Astrocyte (in vitro differentiated cells and primary cell): Measurements from ENCODE around the gene ENTHD1. TPM values are rescaled to one million over a fixed set of nuclear protein-coding genes. Genes with fewer than 3 reads are reported as not detected.

Experiments
- DNase-seq: peaks from one replicate; pipeline ENCODE4 v3.0.0-alpha.2; 2010; ENCODE audit warnings: low read depth
- FAIRE-seq: peaks from 2 replicates; lab custom pipeline; 2011; peaks lifted over from hg19 to GRCh38; lab: Jason Lieb, UNC
- H2AFZ ChIP-seq: 2 replicates; pipeline ENCODE4 v1.6.0; 2012; ENCODE audit warnings: low read depth, low read length, inconsistent platforms
- H3K27ac ChIP-seq: 2 replicates; pipeline ENCODE4 v1.5.1; 2011; ENCODE audit warnings: low read depth, low read length, inconsistent platforms
- H3K27me3 ChIP-seq: 2 replicates; pipeline ENCODE4 v1.6.0; 2011; ENCODE audit warnings: low read length, inconsistent platforms; ENCODE audit not compliant: insufficient read depth
- H3K36me3 ChIP-seq: 2 replicates; pipeline ENCODE4 v1.5.1; 2011; ENCODE audit warnings: low read length, inconsistent platforms; ENCODE audit not compliant: insufficient read depth
- H3K4me1 ChIP-seq: 2 replicates; pipeline ENCODE4 v1.5.1; 2011; ENCODE audit warnings: low read length, inconsistent platforms; ENCODE audit not compliant: insufficient read depth
- H3K4me2 ChIP-seq: 2 replicates; pipeline ENCODE4 v1.6.0; 2012; ENCODE audit warnings: low read length, inconsistent platforms
- H3K4me3 ChIP-seq: 2 replicates; pipeline ENCODE4 v1.5.1; 2011; ENCODE audit warnings: low read depth, mild to moderate bottlenecking, low read length, inconsistent platforms; ENCODE audit not compliant: insufficient read depth
- H3K79me2 ChIP-seq: 2 replicates; pipeline ENCODE4 v1.6.0; 2012; ENCODE audit warnings: mild to moderate bottlenecking, low read length, inconsistent platforms; ENCODE audit not compliant: insufficient read depth
- H3K9ac ChIP-seq: 2 replicates; pipeline ENCODE4 v1.6.0; 2012; ENCODE audit warnings: mild to moderate bottlenecking, low read length, inconsistent platforms
- H3K9me3 ChIP-seq: 2 replicates; pipeline ENCODE4 v1.5.1; 2012; ENCODE audit warnings: low read depth, mild to moderate bottlenecking, low read length, inconsistent platforms; ENCODE audit not compliant: insufficient read depth
- H4K20me1 ChIP-seq: 2 replicates; pipeline ENCODE4 v1.6.0; 2012; ENCODE audit warnings: low read length, inconsistent platforms; ENCODE audit not compliant: insufficient read depth
- H3K27ac Mint-ChIP-seq: one replicate; pipeline ENCODE4 v1.8.0; 2021; ENCODE audit warnings: mild to moderate bottlenecking, mixed read lengths; ENCODE audit not compliant: unreplicated experiment
- H3K27me3 Mint-ChIP-seq: one replicate; pipeline ENCODE4 v1.8.0; 2021; ENCODE audit warnings: low read depth, mixed read lengths; ENCODE audit not compliant: unreplicated experiment
- H3K36me3 Mint-ChIP-seq: one replicate; pipeline ENCODE4 v1.8.0; 2021; ENCODE audit warnings: low read depth, mixed read lengths; ENCODE audit not compliant: unreplicated experiment
- H3K4me1 Mint-ChIP-seq: one replicate; pipeline ENCODE4 v1.8.0; 2021; ENCODE audit warnings: low read depth, mixed read lengths; ENCODE audit not compliant: unreplicated experiment
- H3K4me3 Mint-ChIP-seq: one replicate; pipeline ENCODE4 v1.8.0; 2021; ENCODE audit warnings: mild to moderate bottlenecking, moderate library complexity, mixed read lengths; ENCODE audit not compliant: unreplicated experiment
- H3K9me3 Mint-ChIP-seq: one replicate; pipeline ENCODE4 v1.8.0; 2021; ENCODE audit warnings: mild to moderate bottlenecking, mixed read lengths; ENCODE audit not compliant: unreplicated experiment
- EZH2 ChIP-seq: IDR thresholded peaks from 2 replicates; pipeline ENCODE4 v1.6.1; 2012; ENCODE audit warnings: mild to moderate bottlenecking, low read length, inconsistent platforms; ENCODE audit not compliant: insufficient read depth
- total RNA-seq: library from RNA; stranded (reverse); gene quantifications from 2 replicates; pipeline ENCODE4 v1.2.1, GENCODE V29; 2021
- TF ChIP-seq, protein P1 (sequence below): IDR thresholded peaks from 2 replicates; pipeline ENCODE4 v1.5.1; 2011; ENCODE audit warnings: low read depth, mild to moderate bottlenecking, inconsistent platforms, low read length, moderate library complexity; ENCODE audit not compliant: insufficient read depth

The ENTHD1 gene
- total RNA-seq, 1 donor from 2014 or later = not detected

DNA sequence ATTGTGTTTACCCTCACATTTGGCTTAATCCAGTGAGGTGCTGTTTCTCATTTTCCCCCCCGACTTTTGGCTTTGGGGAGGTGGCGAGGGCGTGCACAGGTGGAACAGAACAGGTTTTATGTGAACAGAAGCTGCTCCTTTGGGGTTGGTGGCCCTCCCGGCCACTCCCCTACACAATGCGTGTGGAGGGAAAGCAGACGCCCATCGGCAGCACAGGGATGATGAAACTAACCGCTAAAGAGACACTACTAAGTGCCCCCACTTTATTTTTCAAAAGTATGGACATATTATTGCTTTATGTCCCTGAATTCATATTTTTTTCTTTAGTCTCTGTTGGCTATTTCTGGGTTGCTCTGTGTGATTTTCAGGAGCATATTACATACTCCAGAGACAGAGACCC, 160.9 kb downstream of the ENTHD1 start:
- no peak overlapping the region for H3K9ac ChIP-seq
- no peaks in the 10 kb centered on the region for H3K79me2 ChIP-seq
- Mint-ChIP-seq H3K4me1 (no peaks in the 10 kb centered on the region), H3K27ac (no peak overlapping the region), H3K36me3 (no peaks in the 10 kb centered on the region), H3K27me3 (peaks cover 34% of the 10 kb centered on the region), H3K4me3 (no peak overlapping the region), H3K9me3 (peaks cover 3% of the 10 kb centered on the region)
- H2AFZ ChIP-seq = no peak overlapping the region
- no peak overlapping the region for H3K4me3 ChIP-seq
- DNase-seq = no peak
- no peak overlapping the region for H3K4me2 ChIP-seq
- H3K27ac ChIP-seq = no peak overlapping the region
- H4K20me1 ChIP-seq = no peaks in the 10 kb centered on the region
- no peaks in the 10 kb centered on the region for H3K4me1 ChIP-seq
- H3K9me3 ChIP-seq = no peaks in the 10 kb centered on the region
- no peak for TF ChIP-seq EZH2
- TF ChIP-seq, protein P1, sequence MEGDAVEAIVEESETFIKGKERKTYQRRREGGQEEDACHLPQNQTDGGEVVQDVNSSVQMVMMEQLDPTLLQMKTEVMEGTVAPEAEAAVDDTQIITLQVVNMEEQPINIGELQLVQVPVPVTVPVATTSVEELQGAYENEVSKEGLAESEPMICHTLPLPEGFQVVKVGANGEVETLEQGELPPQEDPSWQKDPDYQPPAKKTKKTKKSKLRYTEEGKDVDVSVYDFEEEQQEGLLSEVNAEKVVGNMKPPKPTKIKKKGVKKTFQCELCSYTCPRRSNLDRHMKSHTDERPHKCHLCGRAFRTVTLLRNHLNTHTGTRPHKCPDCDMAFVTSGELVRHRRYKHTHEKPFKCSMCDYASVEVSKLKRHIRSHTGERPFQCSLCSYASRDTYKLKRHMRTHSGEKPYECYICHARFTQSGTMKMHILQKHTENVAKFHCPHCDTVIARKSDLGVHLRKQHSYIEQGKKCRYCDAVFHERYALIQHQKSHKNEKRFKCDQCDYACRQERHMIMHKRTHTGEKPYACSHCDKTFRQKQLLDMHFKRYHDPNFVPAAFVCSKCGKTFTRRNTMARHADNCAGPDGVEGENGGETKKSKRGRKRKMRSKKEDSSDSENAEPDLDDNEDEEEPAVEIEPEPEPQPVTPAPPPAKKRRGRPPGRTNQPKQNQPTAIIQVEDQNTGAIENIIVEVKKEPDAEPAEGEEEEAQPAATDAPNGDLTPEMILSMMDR = no peak
- peaks cover 15% of the 10 kb centered on the region for H3K27me3 ChIP-seq
- no peaks in the 10 kb centered on the region for H3K36me3 ChIP-seq
- FAIRE-seq = no peak

DNA sequence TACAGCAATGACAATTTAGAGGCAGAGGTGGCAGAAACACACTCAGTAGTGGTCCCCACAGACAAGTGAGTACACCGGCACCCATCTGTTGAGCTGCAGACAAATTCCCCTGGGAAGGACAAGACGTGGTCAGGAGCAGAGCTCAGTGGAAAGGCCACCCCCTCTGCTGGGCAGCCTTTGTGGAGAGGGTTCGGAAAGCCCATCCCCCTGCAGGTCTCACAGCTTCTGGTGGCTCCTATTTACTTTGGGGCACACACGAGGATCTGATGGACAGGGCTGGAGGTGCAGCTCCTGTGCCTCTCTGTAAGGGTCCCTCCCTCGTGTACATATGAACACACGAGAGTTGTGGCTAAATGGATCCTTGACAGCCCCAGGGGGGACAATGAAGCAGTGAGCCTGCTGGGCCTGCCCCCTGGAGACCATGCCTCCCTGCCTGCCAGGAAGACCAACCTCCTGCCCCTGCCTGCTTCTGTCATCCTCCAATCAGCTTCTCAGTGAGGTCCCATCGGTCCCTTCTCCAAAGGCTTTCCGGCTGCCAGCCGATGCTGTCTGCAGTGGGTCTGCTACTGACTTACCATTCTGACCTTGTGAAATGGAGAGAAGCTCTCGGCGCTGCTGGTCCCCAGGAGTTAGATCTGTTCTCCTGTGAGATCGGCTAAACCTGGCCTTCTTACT, 161.5 kb downstream of the ENTHD1 start:
- Mint-ChIP-seq H3K9me3 (peaks cover 3% of the 10 kb centered on the region), H3K36me3 (no peaks in the 10 kb centered on the region), H3K4me3 (no peak overlapping the region), H3K27me3 (peaks cover 40% of the 10 kb centered on the region), H3K27ac (no peak overlapping the region), H3K4me1 (no peaks in the 10 kb centered on the region)
- Histone ChIP-seq H3K4me1 (no peaks in the 10 kb centered on the region), H4K20me1 (no peaks in the 10 kb centered on the region), H3K4me3 (no peak overlapping the region), H3K27ac (no peak overlapping the region), H3K9ac (no peak overlapping the region), H3K27me3 (peaks cover 9% of the 10 kb centered on the region), H3K79me2 (no peaks in the 10 kb centered on the region), H3K36me3 (no peaks in the 10 kb centered on the region), H3K4me2 (no peak overlapping the region), H3K9me3 (no peaks in the 10 kb centered on the region), H2AFZ (no peak overlapping the region)
- FAIRE-seq (no peak), DNase-seq (no peak)
- TF ChIP-seq EZH2 = no peak
- TF ChIP-seq, protein P1 = no peak

DNA sequence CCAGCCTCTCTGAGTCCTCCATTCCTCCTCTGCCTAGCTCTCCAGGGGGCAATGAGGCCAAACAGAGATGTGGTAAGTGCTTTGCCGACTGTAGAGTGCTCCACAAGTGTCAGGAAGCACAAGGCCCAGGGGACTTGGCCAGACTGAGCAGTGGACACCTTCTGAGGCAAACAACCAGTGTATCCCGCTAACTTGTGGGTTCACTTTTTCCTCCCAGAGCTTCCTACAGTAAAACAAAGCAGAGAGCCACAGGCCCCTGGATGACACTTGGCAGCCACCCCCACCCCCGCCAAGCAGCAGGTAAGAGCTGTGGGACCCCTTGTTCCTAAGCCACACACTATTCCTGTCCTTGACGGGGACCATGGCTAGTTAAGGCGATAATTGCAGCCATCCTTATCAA, 162.1 kb downstream of the ENTHD1 start:
- DNase-seq (no peak), FAIRE-seq (no peak)
- no peak overlapping the region for H3K9ac ChIP-seq
- H3K79me2 ChIP-seq = no peaks in the 10 kb centered on the region
- H3K9me3 Mint-ChIP-seq = peaks cover 3% of the 10 kb centered on the region
- TF ChIP-seq, protein P1 = no peak
- TF ChIP-seq EZH2 = no peak
- no peak overlapping the region for H3K27ac ChIP-seq
- H3K4me3 Mint-ChIP-seq = no peak overlapping the region
- H3K27me3 ChIP-seq = peaks cover 6% of the 10 kb centered on the region
- no peaks in the 10 kb centered on the region for H3K9me3 ChIP-seq
- peaks cover under 1% of the 10 kb centered on the region for H3K36me3 Mint-ChIP-seq
- H3K4me1 Mint-ChIP-seq = no peaks in the 10 kb centered on the region
- no peak overlapping the region for H2AFZ ChIP-seq
- H3K4me2 ChIP-seq = no peak overlapping the region
- H3K27me3 Mint-ChIP-seq = peaks cover 46% of the 10 kb centered on the region
- H3K4me1 ChIP-seq = no peaks in the 10 kb centered on the region
- H3K27ac Mint-ChIP-seq = no peak overlapping the region
- H3K36me3 ChIP-seq = no peaks in the 10 kb centered on the region
- no peak overlapping the region for H3K4me3 ChIP-seq
- H4K20me1 ChIP-seq = no peaks in the 10 kb centered on the region
